ENCODE measurements around the gene FAM110D. TPM values are rescaled to one million over a fixed set of nuclear protein-coding genes. Genes with fewer than 3 reads are reported as not detected.

FAM110D gene
- total and polyA plus RNA-seq, 10 of the 15 experiments (the other 5 are each of a cell fraction or from before 2014, with no cell fraction given): 0.06 TPM; not detected in 9

DNA sequence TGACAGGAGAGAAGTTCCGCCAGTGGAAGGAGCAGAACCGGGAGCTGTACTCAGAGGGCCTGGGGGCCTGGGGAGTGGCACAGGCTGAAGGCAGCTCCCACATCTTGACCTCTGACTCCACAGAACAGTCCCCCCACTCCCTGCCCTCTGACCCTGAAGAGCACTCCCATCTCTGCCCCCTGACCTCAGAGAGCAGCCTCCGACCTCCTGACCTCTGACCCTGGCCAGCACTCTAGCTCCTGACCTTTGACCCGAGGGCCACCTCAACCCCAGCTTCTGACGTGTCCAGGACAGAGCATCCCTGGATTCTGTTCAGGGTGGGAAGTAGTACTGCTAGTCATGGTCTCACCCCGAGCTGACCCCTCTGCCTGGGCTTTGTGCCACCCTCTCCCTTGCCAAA, 30.5 kb downstream of the FAM110D start (continued):
- TF ChIP-seq ZBTB4 (CRISPR knock-in tag; IDR thresholded peaks at IDR 0.05) (no peak), EP300 (IDR thresholded peaks at IDR 0.05; ENCODE audit: borderline replicate concordance in 1 of 2, control insufficient read depth in 1 of 2, low read depth in 2 of 2, low read length in 2 of 2) (no peak), ZBTB33 (IDR thresholded peaks at IDR 0.05) (no peak), SPI1 (IDR thresholded peaks at IDR 0.05; ENCODE audit: borderline replicate concordance, insufficient read depth, low read depth, low read length) (no peak), MXI1 (IDR thresholded peaks at IDR 0.05; ENCODE audit: low read depth, low read length) (no peak), PRDM15 (CRISPR knock-in tag; IDR thresholded peaks at IDR 0.05) (no peak), ZSCAN29 (IDR thresholded peaks at IDR 0.05) (no peak), MYC (IDR thresholded peaks at IDR 0.05; ENCODE audit: insufficient read depth, insufficient read length, insufficient replicate concordance, low read length, severe bottlenecking) (no peak), CREM (IDR thresholded peaks at IDR 0.05; ENCODE audit: low read depth) (no peak)
